ENCODE measurements around the gene CCDC102A.

- TF ChIP-seq CTCF (IDR thresholded peaks at IDR 0.05; ENCODE audit: extremely low read depth in 1 of 2, insufficient read depth in 1 of 2, low read depth in 1 of 2, low read length in 2 of 2) (no peak), EZH2 (IDR thresholded peaks at IDR 0.05; ENCODE audit: borderline replicate concordance, low read depth, low read length, severe bottlenecking) (no peak), POLR2A (IDR thresholded peaks at IDR 0.05; ENCODE audit: low read depth, low read length) (no peak)
Measured at GRCh38 chr16:57482845-57483545, 53.4 kb downstream of the CCDC102A start.

All from endothelial cell of umbilical vein (primary cell).